Measurements from ENCODE around the gene ADK. TPM values are rescaled to one million over a fixed set of nuclear protein-coding genes. Genes with fewer than 3 reads are reported as not detected.
"Not testable (repeated sequence)": the region's sequence is repeated elsewhere in the genome, so short reads cannot be mapped to it uniquely, and the experiment has no call there.

The ADK gene
- total RNA-seq, 1 donor from 2014 or later: 47.0 TPM

- Mint-ChIP-seq H3K36me3 (ENCODE audit: unreplicated experiment) (peaks cover 2% of the 10 kb centered on the region), H3K27ac (ENCODE audit: unreplicated experiment) (peak overlapping the region; percentile 86), H3K9me3 (ENCODE audit: unreplicated experiment) (no peaks in the 10 kb centered on the region), H3K4me3 (ENCODE audit: unreplicated experiment) (peak overlapping the region; percentile 11), H3K4me1 (ENCODE audit: unreplicated experiment) (peaks cover 64% of the 10 kb centered on the region), H3K27me3 (ENCODE audit: unreplicated experiment) (no peaks in the 10 kb centered on the region)
- TF ChIP-seq CTCF (IDR thresholded peaks at IDR 0.05): no peak
- DNase-seq (ENCODE audit: extremely low spot score, unreplicated experiment): no peak
Observed at GRCh38 chr10:74290708-74291107, 139.7 kb downstream of the ADK start.

GRCh38 chr10:74292871-74293427 lies 141.9 kb downstream of the ADK start:
- peak overlapping the region; percentile 92 for H3K27ac Mint-ChIP-seq (ENCODE audit: unreplicated experiment)
- DNase-seq (ENCODE audit: extremely low spot score, unreplicated experiment): no peak
- no peak overlapping the region for H3K4me3 Mint-ChIP-seq (ENCODE audit: unreplicated experiment)
- no peak for TF ChIP-seq CTCF (IDR thresholded peaks at IDR 0.05)
- peaks cover 66% of the 10 kb centered on the region for H3K4me1 Mint-ChIP-seq (ENCODE audit: unreplicated experiment)
- no peaks in the 10 kb centered on the region for H3K27me3 Mint-ChIP-seq (ENCODE audit: unreplicated experiment)
- H3K36me3 Mint-ChIP-seq (ENCODE audit: unreplicated experiment): peaks cover 4% of the 10 kb centered on the region
- no peaks in the 10 kb centered on the region for H3K9me3 Mint-ChIP-seq (ENCODE audit: unreplicated experiment)

- H3K36me3 Mint-ChIP-seq (ENCODE audit: unreplicated experiment): peaks cover 4% of the 10 kb centered on the region
- H3K9me3 Mint-ChIP-seq (ENCODE audit: unreplicated experiment): no peaks in the 10 kb centered on the region
- DNase-seq (ENCODE audit: extremely low spot score, unreplicated experiment): no peak
- peak overlapping the region; percentile 33 for H3K4me3 Mint-ChIP-seq (ENCODE audit: unreplicated experiment)
- peaks cover 63% of the 10 kb centered on the region for H3K4me1 Mint-ChIP-seq (ENCODE audit: unreplicated experiment)
- H3K27ac Mint-ChIP-seq (ENCODE audit: unreplicated experiment): peak overlapping the region; percentile 92
- H3K27me3 Mint-ChIP-seq (ENCODE audit: unreplicated experiment): no peaks in the 10 kb centered on the region
- TF ChIP-seq CTCF (IDR thresholded peaks at IDR 0.05): no peak
Observed at GRCh38 chr10:74293686-74294371, 142.8 kb downstream of the ADK start.

GRCh38 chr10:74297389-74298080 lies 146.5 kb downstream of the ADK start:
- DNase-seq (ENCODE audit: extremely low spot score, unreplicated experiment): no peak
- H3K36me3 Mint-ChIP-seq (ENCODE audit: unreplicated experiment): peaks cover 4% of the 10 kb centered on the region
- H3K4me1 Mint-ChIP-seq (ENCODE audit: unreplicated experiment): peaks cover 31% of the 10 kb centered on the region
- no peaks in the 10 kb centered on the region for H3K9me3 Mint-ChIP-seq (ENCODE audit: unreplicated experiment)
- H3K27me3 Mint-ChIP-seq (ENCODE audit: unreplicated experiment): no peaks in the 10 kb centered on the region
- H3K27ac Mint-ChIP-seq (ENCODE audit: unreplicated experiment): no peak overlapping the region
- no peak for TF ChIP-seq CTCF (IDR thresholded peaks at IDR 0.05)
- H3K4me3 Mint-ChIP-seq (ENCODE audit: unreplicated experiment): no peak overlapping the region

GRCh38 chr10:74300074-74300621 lies 149.1 kb downstream of the ADK start:
- H3K36me3 Mint-ChIP-seq (ENCODE audit: unreplicated experiment); H3K27ac Mint-ChIP-seq (ENCODE audit: unreplicated experiment); H3K27me3 Mint-ChIP-seq (ENCODE audit: unreplicated experiment); H3K9me3 Mint-ChIP-seq (ENCODE audit: unreplicated experiment); DNase-seq (ENCODE audit: extremely low spot score, unreplicated experiment); H3K4me3 Mint-ChIP-seq (ENCODE audit: unreplicated experiment): not testable (repeated sequence)
- H3K4me1 Mint-ChIP-seq (ENCODE audit: unreplicated experiment): peaks cover 18% of the 10 kb centered on the region
